Fibroblast of the aortic adventitia (primary cell): ENCODE results near the gene CCDC80. TPM values are rescaled to one million over a fixed set of nuclear protein-coding genes. Genes with fewer than 3 reads are reported as not detected.

Experiments used
- DNase-seq: peaks from one replicate; pipeline ENCODE4 v3.0.0-alpha.2; 2010; ENCODE audit warnings: low read depth
- H3K4me3 ChIP-seq: 2 replicates; pipeline ENCODE4 v1.5.1; 2011; ENCODE audit warnings: low read depth, mild to moderate bottlenecking, control low read depth, low read length, moderate library complexity
- CTCF ChIP-seq: IDR thresholded peaks from 2 replicates; pipeline ENCODE4 v1.5.1; 2011; ENCODE audit warnings: mild to moderate bottlenecking, low read length, control low read depth, inconsistent platforms; ENCODE audit not compliant: insufficient read depth
- total RNA-seq: library from RNA; depleted of rRNA; stranded (reverse); fragments of >200 nt; gene quantifications from 2 replicates; pipeline ENCODE4 v1.2.3, GENCODE V29; 2012; ENCODE audit warnings: low replicate concordance

The CCDC80 gene
- total RNA-seq, 1 donor = 614 TPM

GRCh38 chr3:112585782-112586181, 55.2 kb downstream of the CCDC80 start:
- no peak overlapping the region for H3K4me3 ChIP-seq
- DNase-seq = peak; percentile 22
- TF ChIP-seq CTCF = no peak

- H3K4me3 ChIP-seq = no peak overlapping the region
- TF ChIP-seq CTCF = no peak
- DNase-seq = no peak
Measured at GRCh38 chr3:112583105-112583504, 57.8 kb downstream of the CCDC80 start.

GRCh38 chr3:112582244-112582874, 58.6 kb downstream of the CCDC80 start:
- TF ChIP-seq CTCF = peak; percentile 67
- peak; percentile 86 for DNase-seq
- H3K4me3 ChIP-seq = no peak overlapping the region

- no peak overlapping the region for H3K4me3 ChIP-seq
- peak; percentile 70 for DNase-seq
- no peak for TF ChIP-seq CTCF
Measured at GRCh38 chr3:112579697-112580096, 61.2 kb downstream of the CCDC80 start.

GRCh38 chr3:112579232-112579631, 61.7 kb downstream of the CCDC80 start:
- DNase-seq = no peak
- no peak overlapping the region for H3K4me3 ChIP-seq
- no peak for TF ChIP-seq CTCF

- no peak for DNase-seq
- no peak overlapping the region for H3K4me3 ChIP-seq
- TF ChIP-seq CTCF = no peak
Measured at GRCh38 chr3:112572701-112573100, 68.2 kb downstream of the CCDC80 start.

GRCh38 chr3:112569265-112569664, 71.7 kb downstream of the CCDC80 start:
- TF ChIP-seq CTCF = no peak
- no peak for DNase-seq
- no peak overlapping the region for H3K4me3 ChIP-seq
